HEK293 (cell line): ENCODE results near the gene GTPBP3.

Source experiments
- CTCF ChIA-PET: fragments of 350-600 bp; formaldehyde crosslinking; extraction: SDS; loops from one replicate; lab custom pipeline; 2021; ENCODE audit warnings: antibody characterized with exemption; lab: Yijun Ruan, JAX
- POLR2A ChIA-PET: fragments of 300-600 bp; formaldehyde crosslinking; extraction: SDS; loops from one replicate; lab custom pipeline; 2020; ENCODE audit warnings: antibody characterized with exemption, inconsistent platforms; lab: Yijun Ruan, JAX
- H3K27ac ChIP-seq: fragments of 200-500 bp; sonication (Bioruptor generic); 2 replicates; pipeline ENCODE4 v1.5.1; 2014; ENCODE audit warnings: low read depth, low read length, control low read depth, inconsistent platforms; ENCODE audit errors: extremely low read depth
- H3K36me3 ChIP-seq, 2 experiments: fragments of 200-500 bp in 1 of 2; sonication (Bioruptor generic) in 1 of 2; 1 replicate in 1 of 2; 2 replicates in 1 of 2; pipeline ENCODE4 v1.5.1; 2014 to 2017; ENCODE audit warnings: inconsistent platforms in 2 of 2, low read length in 2 of 2; ENCODE audit not compliant: control insufficient read depth in 2 of 2, insufficient read depth in 1 of 2
- H3K4me1 ChIP-seq: fragments of 200-500 bp; sonication (Bioruptor generic); 2 replicates; pipeline ENCODE4 v1.5.1; 2014; ENCODE audit warnings: mild to moderate bottlenecking, low read length, inconsistent platforms; ENCODE audit not compliant: control insufficient read depth, insufficient read depth
- H3K4me3 ChIP-seq: 2 replicates; pipeline ENCODE4 v1.5.1; 2011; ENCODE audit warnings: low read depth, mild to moderate bottlenecking, control low read depth, low read length, moderate library complexity
- H3K9me3 ChIP-seq: fragments of 200-500 bp; sonication (Bioruptor generic); 2 replicates; pipeline ENCODE4 v1.5.1; 2014; ENCODE audit warnings: low read depth, low read length, inconsistent platforms; ENCODE audit not compliant: control insufficient read depth, insufficient read depth
- GLIS2 ChIP-seq: fragments of 450-650 bp; formaldehyde crosslinking; IDR thresholded peaks from 2 replicates; pipeline ENCODE4 v1.5.1; 2016; ENCODE audit warnings: missing biosample characterization, missing genetic modification characterization
- HOXC10 ChIP-seq: sonication (generic); formaldehyde crosslinking; IDR thresholded peaks from 2 replicates; pipeline ENCODE4 v1.8.1; 2023; ENCODE audit warnings: mild to moderate bottlenecking, missing genetic modification reagents
- KLF1 ChIP-seq: fragments of 450-650 bp; formaldehyde crosslinking; IDR thresholded peaks from 2 replicates; pipeline ENCODE4 v1.5.1; 2016; ENCODE audit warnings: missing biosample characterization, missing genetic modification characterization
- OVOL3 ChIP-seq: fragments of 450-650 bp; formaldehyde crosslinking; IDR thresholded peaks from 2 replicates; pipeline ENCODE4 v1.5.1; 2016; ENCODE audit warnings: missing biosample characterization, missing genetic modification characterization
- SP2 ChIP-seq: fragments of 450-650 bp; formaldehyde crosslinking; IDR thresholded peaks from 2 replicates; pipeline ENCODE4 v1.5.1; 2016; ENCODE audit warnings: missing biosample characterization, missing genetic modification characterization
- YY2 ChIP-seq: fragments of 450-650 bp; formaldehyde crosslinking; IDR thresholded peaks from 2 replicates; pipeline ENCODE4 v1.5.1; 2016; ENCODE audit warnings: missing biosample characterization, missing genetic modification characterization
- ZBTB17 ChIP-seq: fragments of 450-650 bp; formaldehyde crosslinking; IDR thresholded peaks from 2 replicates; pipeline ENCODE4 v1.5.1; 2016; ENCODE audit warnings: missing biosample characterization, missing genetic modification characterization
- ZBTB20 ChIP-seq: fragments of 450-650 bp; formaldehyde crosslinking; IDR thresholded peaks from 2 replicates; pipeline ENCODE4 v1.5.1; 2016; ENCODE audit warnings: missing biosample characterization, missing genetic modification characterization
- ZBTB26 ChIP-seq: fragments of 450-650 bp; formaldehyde crosslinking; optimal IDR thresholded peaks from 2 replicates; pipeline ENCODE3; 2016; ENCODE audit warnings: missing biosample characterization, mild to moderate bottlenecking, missing genetic modification characterization
- ZBTB48 ChIP-seq: fragments of 450-650 bp; formaldehyde crosslinking; IDR thresholded peaks from 2 replicates; pipeline ENCODE4 v1.5.1; 2016; ENCODE audit warnings: missing biosample characterization, missing genetic modification characterization
- ZNF132 ChIP-seq: fragments of 450-650 bp; formaldehyde crosslinking; IDR thresholded peaks from 2 replicates; pipeline ENCODE4 v1.5.1; 2017; ENCODE audit warnings: missing biosample characterization, missing genetic modification characterization, borderline replicate concordance
- ZNF140 ChIP-seq: fragments of 450-650 bp; formaldehyde crosslinking; IDR thresholded peaks from 2 replicates; pipeline ENCODE4 v1.5.1; 2016; ENCODE audit warnings: missing biosample characterization, missing genetic modification characterization
- ZNF146 ChIP-seq: fragments of 450-650 bp; formaldehyde crosslinking; IDR thresholded peaks from 2 replicates; pipeline ENCODE4 v1.5.1; 2016; ENCODE audit warnings: missing biosample characterization, missing genetic modification characterization
- ZNF16 ChIP-seq: fragments of 450-650 bp; formaldehyde crosslinking; IDR thresholded peaks from 2 replicates; pipeline ENCODE4 v1.5.1; 2016; ENCODE audit warnings: low read depth, missing biosample characterization, missing genetic modification characterization
- ZNF23 ChIP-seq: fragments of 450-650 bp; formaldehyde crosslinking; IDR thresholded peaks from 2 replicates; pipeline ENCODE4 v1.5.1; 2016; ENCODE audit warnings: missing biosample characterization, missing genetic modification characterization, borderline replicate concordance
- ZNF335 ChIP-seq: fragments of 450-650 bp; formaldehyde crosslinking; conservative IDR thresholded peaks from 2 replicates; pipeline ENCODE4 v1.5.1; 2016; ENCODE audit warnings: missing biosample characterization, missing genetic modification characterization
- ZNF37A ChIP-seq: fragments of 450-650 bp; IDR thresholded peaks from 2 replicates; pipeline ENCODE4 v1.5.1; 2018; ENCODE audit warnings: missing biosample characterization, missing genetic modification characterization
- ZNF398 ChIP-seq: fragments of 450-650 bp; formaldehyde crosslinking; IDR thresholded peaks from 2 replicates; pipeline ENCODE4 v1.5.1; 2017; ENCODE audit warnings: missing biosample characterization, missing genetic modification characterization
- ZNF501 ChIP-seq: fragments of 450-650 bp; formaldehyde crosslinking; IDR thresholded peaks from 2 replicates; pipeline ENCODE4 v1.5.1; 2016; ENCODE audit warnings: missing biosample characterization, missing genetic modification characterization
- ZNF600 ChIP-seq: fragments of 450-650 bp; formaldehyde crosslinking; IDR thresholded peaks from 2 replicates; pipeline ENCODE4 v1.5.1; 2016; ENCODE audit warnings: missing biosample characterization, missing genetic modification characterization
- ZNF677 ChIP-seq: fragments of 450-650 bp; IDR thresholded peaks from 2 replicates; pipeline ENCODE4 v1.5.0; 2018; ENCODE audit warnings: missing biosample characterization, mild to moderate bottlenecking, missing genetic modification characterization, moderate library complexity
- ZNF701 ChIP-seq: fragments of 450-650 bp; formaldehyde crosslinking; IDR thresholded peaks from 2 replicates; pipeline ENCODE4 v1.5.1; 2016; ENCODE audit warnings: missing biosample characterization, missing genetic modification characterization
- ZNF76 ChIP-seq: fragments of 450-650 bp; formaldehyde crosslinking; IDR thresholded peaks from 2 replicates; pipeline ENCODE4; 2016; ENCODE audit warnings: low read depth, missing biosample characterization, missing genetic modification characterization, borderline replicate concordance
- ZNF768 ChIP-seq: fragments of 450-650 bp; formaldehyde crosslinking; IDR thresholded peaks from 2 replicates; pipeline ENCODE4 v1.5.1; 2018; ENCODE audit warnings: missing biosample characterization, mild to moderate bottlenecking, missing genetic modification characterization
- ZNF785 ChIP-seq: fragments of 450-650 bp; formaldehyde crosslinking; IDR thresholded peaks from 2 replicates; pipeline ENCODE4 v1.5.1; 2016; ENCODE audit warnings: missing biosample characterization, missing genetic modification characterization
- ZNF791 ChIP-seq: fragments of 450-650 bp; formaldehyde crosslinking; IDR thresholded peaks from 2 replicates; pipeline ENCODE4 v1.5.1; 2016; ENCODE audit warnings: missing biosample characterization, missing genetic modification characterization
- ZNF830 ChIP-seq: fragments of 450-650 bp; IDR thresholded peaks from 2 replicates; pipeline ENCODE4 v1.5.0; 2018; ENCODE audit warnings: missing biosample characterization, missing genetic modification characterization, low read depth, mild to moderate bottlenecking, moderate library complexity
- ZSCAN16 ChIP-seq: fragments of 450-650 bp; formaldehyde crosslinking; IDR thresholded peaks from 2 replicates; pipeline ENCODE4 v1.5.1; 2016; ENCODE audit warnings: missing biosample characterization, missing genetic modification characterization
- TF ChIP-seq, protein P1 (sequence below): fragments of 450-650 bp; formaldehyde crosslinking; IDR thresholded peaks from 2 replicates; pipeline ENCODE4 v1.5.1; 2016; ENCODE audit warnings: missing biosample characterization, missing genetic modification characterization
- TF ChIP-seq, protein P2 (sequence below): fragments of 450-650 bp; formaldehyde crosslinking; IDR thresholded peaks from 2 replicates; pipeline ENCODE4 v1.5.1; 2017; ENCODE audit warnings: missing biosample characterization, missing genetic modification characterization
- TF ChIP-seq, protein P3 (sequence below): fragments of 450-650 bp; IDR thresholded peaks from 2 replicates; pipeline ENCODE4 v1.5.1; 2018; ENCODE audit warnings: missing biosample characterization, mild to moderate bottlenecking, missing genetic modification characterization

The GTPBP3 gene

GRCh38 chr19:17347877-17348276 lies 10.5 kb downstream of the GTPBP3 start:
- CTCF ChIA-PET, result interaction anchor here (0.5 to 2.2 kb wide), 7 partner anchors 36 to 416 kb away, joined by 3 to 17 read pairs (median 3); no protein-coding TSS in a partner anchor
- TF ChIP-seq, protein P1, sequence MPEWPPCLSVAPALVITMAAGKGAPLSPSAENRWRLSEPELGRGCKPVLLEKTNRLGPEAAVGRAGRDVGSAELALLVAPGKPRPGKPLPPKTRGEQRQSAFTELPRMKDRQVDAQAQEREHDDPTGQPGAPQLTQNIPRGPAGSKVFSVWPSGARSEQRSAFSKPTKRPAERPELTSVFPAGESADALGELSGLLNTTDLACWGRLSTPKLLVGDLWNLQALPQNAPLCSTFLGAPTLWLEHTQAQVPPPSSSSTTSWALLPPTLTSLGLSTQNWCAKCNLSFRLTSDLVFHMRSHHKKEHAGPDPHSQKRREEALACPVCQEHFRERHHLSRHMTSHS (tag by site-specific recombination), result no peak
- peak; percentile 95 for TF ChIP-seq ZNF16 (tag by site-specific recombination)
- no peak for TF ChIP-seq ZNF146 (tag by site-specific recombination)
- TF ChIP-seq ZBTB26 (tag by site-specific recombination), result peak; percentile 11
- H3K4me1 ChIP-seq, result no peaks in the 10 kb centered on the region

DNA sequence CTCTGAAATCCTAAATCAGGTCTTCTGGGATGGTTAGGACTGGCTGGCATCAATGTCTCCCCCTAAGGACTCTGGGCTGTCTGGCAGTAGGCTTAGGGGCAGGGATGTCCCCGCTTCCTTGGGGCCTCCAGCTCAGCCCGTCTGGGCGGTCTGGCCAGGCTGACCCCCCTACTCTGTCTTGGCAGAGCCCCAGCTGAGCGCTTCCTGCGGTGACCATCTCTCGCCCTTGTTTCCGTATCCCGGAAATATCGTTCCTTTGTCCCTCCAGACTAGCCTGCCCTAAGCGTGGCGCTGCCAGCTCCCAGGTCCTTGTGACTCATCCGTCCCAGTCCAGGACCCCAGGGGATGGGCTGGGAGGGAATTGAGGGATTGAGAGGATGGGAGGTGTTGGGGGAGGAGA lies 11.3 kb downstream of the GTPBP3 start:
- Histone ChIP-seq H3K4me1 (no peaks in the 10 kb centered on the region), H3K9me3 (no peaks in the 10 kb centered on the region), H3K4me3 (no peak overlapping the region), H3K27ac (no peak overlapping the region), H3K36me3 (no peaks in the 10 kb centered on the region; a peak in 1 of 3 replicates)
- ChIA-PET POLR2A (no interaction called here), CTCF (interaction anchor here (1.0 to 2.2 kb wide), 3 partner anchors 9 to 40 kb away, joined by 3 to 17 read pairs (median 3); no protein-coding TSS in a partner anchor)
- TF ChIP-seq ZNF785 (tag by site-specific recombination) (no peak), ZNF768 (no peak), ZBTB48 (tag by site-specific recombination) (peak; percentile 52; the same call in 1 of the 2 replicates), HOXC10 (no peak), ZNF501 (tag by site-specific recombination) (no peak), ZBTB20 (tag by site-specific recombination) (no peak), ZNF398 (peak; percentile 75), OVOL3 (no peak), ZNF37A (tag by site-specific recombination) (no peak), YY2 (tag by site-specific recombination) (no peak), ZNF76 (tag by site-specific recombination) (peak; percentile 27; the same call in 1 of the 2 replicates), KLF1 (tag by site-specific recombination) (no peak), ZNF701 (no peak), ZNF23 (no peak), ZNF600 (tag by site-specific recombination) (peak; percentile 86), ZNF830 (tag by site-specific recombination) (no peak), SP2 (tag by site-specific recombination) (peak; percentile 36), GLIS2 (tag by site-specific recombination) (peak; percentile 62; the same call in 1 of the 2 replicates), ZNF335 (tag by site-specific recombination) (peak; percentile 66), ZBTB17 (tag by site-specific recombination) (peak; percentile 94), ZNF791 (tag by site-specific recombination) (no peak), ZNF677 (tag by site-specific recombination) (no peak), ZSCAN16 (tag by site-specific recombination) (no peak), ZNF140 (tag by site-specific recombination) (no peak), ZNF132 (tag by site-specific recombination) (no peak)
- TF ChIP-seq, protein P2, sequence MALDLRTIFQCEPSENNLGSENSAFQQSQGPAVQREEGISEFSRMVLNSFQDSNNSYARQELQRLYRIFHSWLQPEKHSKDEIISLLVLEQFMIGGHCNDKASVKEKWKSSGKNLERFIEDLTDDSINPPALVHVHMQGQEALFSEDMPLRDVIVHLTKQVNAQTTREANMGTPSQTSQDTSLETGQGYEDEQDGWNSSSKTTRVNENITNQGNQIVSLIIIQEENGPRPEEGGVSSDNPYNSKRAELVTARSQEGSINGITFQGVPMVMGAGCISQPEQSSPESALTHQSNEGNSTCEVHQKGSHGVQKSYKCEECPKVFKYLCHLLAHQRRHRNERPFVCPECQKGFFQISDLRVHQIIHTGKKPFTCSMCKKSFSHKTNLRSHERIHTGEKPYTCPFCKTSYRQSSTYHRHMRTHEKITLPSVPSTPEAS (tag by site-specific recombination), result no peak
- TF ChIP-seq, protein P3, sequence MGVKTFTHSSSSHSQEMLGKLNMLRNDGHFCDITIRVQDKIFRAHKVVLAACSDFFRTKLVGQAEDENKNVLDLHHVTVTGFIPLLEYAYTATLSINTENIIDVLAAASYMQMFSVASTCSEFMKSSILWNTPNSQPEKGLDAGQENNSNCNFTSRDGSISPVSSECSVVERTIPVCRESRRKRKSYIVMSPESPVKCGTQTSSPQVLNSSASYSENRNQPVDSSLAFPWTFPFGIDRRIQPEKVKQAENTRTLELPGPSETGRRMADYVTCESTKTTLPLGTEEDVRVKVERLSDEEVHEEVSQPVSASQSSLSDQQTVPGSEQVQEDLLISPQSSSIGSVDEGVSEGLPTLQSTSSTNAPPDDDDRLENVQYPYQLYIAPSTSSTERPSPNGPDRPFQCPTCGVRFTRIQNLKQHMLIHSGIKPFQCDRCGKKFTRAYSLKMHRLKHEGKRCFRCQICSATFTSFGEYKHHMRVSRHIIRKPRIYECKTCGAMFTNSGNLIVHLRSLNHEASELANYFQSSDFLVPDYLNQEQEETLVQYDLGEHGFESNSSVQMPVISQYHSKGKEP (tag by site-specific recombination), result no peak

More at GRCh38 chr19:17347877-17348276, 10.5 kb downstream of the GTPBP3 start:
- POLR2A ChIA-PET, result no interaction called here
- Histone ChIP-seq H3K4me3 (no peak overlapping the region), H3K36me3 (no peaks in the 10 kb centered on the region; a peak in 1 of 3 replicates), H3K9me3 (no peaks in the 10 kb centered on the region), H3K27ac (no peak overlapping the region)
